Measurements from ENCODE around the gene SETBP1. TPM values are rescaled to one million over a fixed set of nuclear protein-coding genes. Genes with fewer than 3 reads are reported as not detected.

The SETBP1 gene
- total and polyA plus RNA-seq, 2 of the 4 experiments (the other 2 are of a cell fraction), result 0.19 to 0.36 TPM

DNA sequence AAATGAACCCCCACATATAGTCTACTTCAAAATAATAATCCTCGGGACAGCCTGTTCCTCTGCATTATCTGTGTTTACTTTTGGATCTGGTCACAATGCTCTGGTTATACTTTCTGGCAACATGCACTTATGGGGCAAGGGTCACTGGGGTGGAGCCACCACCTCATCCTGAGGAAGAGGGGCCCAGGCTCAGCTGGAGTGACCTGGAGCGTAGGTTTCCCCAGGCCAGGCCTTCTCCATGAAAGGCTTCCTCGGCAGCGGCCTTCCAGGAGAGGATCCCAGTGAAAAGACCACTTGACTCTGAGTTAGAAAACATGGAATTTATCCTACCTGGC, 237.4 kb downstream of the SETBP1 start:
- TF ChIP-seq CHD1 (IDR thresholded peaks at IDR 0.05; ENCODE audit: low read depth, low read length) (no peak), BHLHE40 (IDR thresholded peaks at IDR 0.05; ENCODE audit: low read depth, low read length) (no peak), NFE2L2 (IDR thresholded peaks at IDR 0.05; ENCODE audit: low read depth, low read length) (no peak), MAFK (IDR thresholded peaks at IDR 0.05; ENCODE audit: low read depth, low read length) (no peak)
- TF ChIP-seq, protein P1, sequence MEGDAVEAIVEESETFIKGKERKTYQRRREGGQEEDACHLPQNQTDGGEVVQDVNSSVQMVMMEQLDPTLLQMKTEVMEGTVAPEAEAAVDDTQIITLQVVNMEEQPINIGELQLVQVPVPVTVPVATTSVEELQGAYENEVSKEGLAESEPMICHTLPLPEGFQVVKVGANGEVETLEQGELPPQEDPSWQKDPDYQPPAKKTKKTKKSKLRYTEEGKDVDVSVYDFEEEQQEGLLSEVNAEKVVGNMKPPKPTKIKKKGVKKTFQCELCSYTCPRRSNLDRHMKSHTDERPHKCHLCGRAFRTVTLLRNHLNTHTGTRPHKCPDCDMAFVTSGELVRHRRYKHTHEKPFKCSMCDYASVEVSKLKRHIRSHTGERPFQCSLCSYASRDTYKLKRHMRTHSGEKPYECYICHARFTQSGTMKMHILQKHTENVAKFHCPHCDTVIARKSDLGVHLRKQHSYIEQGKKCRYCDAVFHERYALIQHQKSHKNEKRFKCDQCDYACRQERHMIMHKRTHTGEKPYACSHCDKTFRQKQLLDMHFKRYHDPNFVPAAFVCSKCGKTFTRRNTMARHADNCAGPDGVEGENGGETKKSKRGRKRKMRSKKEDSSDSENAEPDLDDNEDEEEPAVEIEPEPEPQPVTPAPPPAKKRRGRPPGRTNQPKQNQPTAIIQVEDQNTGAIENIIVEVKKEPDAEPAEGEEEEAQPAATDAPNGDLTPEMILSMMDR (conservative IDR thresholded peaks at IDR 0.05; ENCODE audit: low read depth, low read length), result no peak
- H3K18ac ChIP-seq (ENCODE audit: low read depth, low read length), result no peak overlapping the region
- H3K9me1 ChIP-seq (ENCODE audit: insufficient read depth, low read length), result no peaks in the 10 kb centered on the region
- BruUV-seq (replicated peaks), result no TSS peak
- no peak overlapping the region for H3K4ac ChIP-seq (ENCODE audit: low read depth, low read length)
- H4K8ac ChIP-seq (ENCODE audit: low read depth in 2 of 2, low read length in 2 of 2), result no peak overlapping the region
- no peak overlapping the region for H2AK9ac ChIP-seq (replicated peaks; ENCODE audit: low read depth, low read length, poor library complexity)
- no peaks in the 10 kb centered on the region; the same call in 1 of the 2 replicates for H3K4me1 ChIP-seq (ENCODE audit: control insufficient read depth, insufficient read depth, low read length)
- DNase-seq (no peak), ATAC-seq (ENCODE audit: low read depth) (no peak)
- no peak overlapping the region for H2AFZ ChIP-seq (replicated peaks; ENCODE audit: low read length, poor library complexity)
- H3K14ac ChIP-seq (replicated peaks; ENCODE audit: low read depth, low read length), result no peak overlapping the region
- H4K5ac ChIP-seq (ENCODE audit: low read depth, low read length), result no peak overlapping the region
- intact Hi-C loops (cut with micrococcal nuclease), result no loop called here
- no peak overlapping the region for H3K9ac ChIP-seq (ENCODE audit: low read depth, low read length)
- no peak overlapping the region for H3K23ac ChIP-seq (ENCODE audit: low read depth, low read length)
- dilution Hi-C loops (cut with HindIII; ENCODE audit: low sequenced_read_pairs, unreplicated experiment), result no loop called here
- no peaks in the 10 kb centered on the region for H3K9me3 ChIP-seq (ENCODE audit: control insufficient read depth, insufficient read depth, low read length)
- no peak overlapping the region for H2BK5ac ChIP-seq (ENCODE audit: low read depth, low read length, poor library complexity, severe bottlenecking)
- no peak overlapping the region for H2BK20ac ChIP-seq (ENCODE audit: low read depth, low read length)
- no peaks in the 10 kb centered on the region for H3K79me1 ChIP-seq (ENCODE audit: low read depth in 1 of 2, low read length in 2 of 2)
- H2AK5ac ChIP-seq (ENCODE audit: low read depth, low read length), result no peak overlapping the region
- no peaks in the 10 kb centered on the region for H4K20me1 ChIP-seq (ENCODE audit: insufficient read depth, low read length)
- H2BK15ac ChIP-seq (ENCODE audit: low read depth, low read length), result no peak overlapping the region
- no peak overlapping the region for H3K4me3 ChIP-seq (ENCODE audit: insufficient read depth, low read depth, low read length)
- H4K91ac ChIP-seq (ENCODE audit: insufficient read depth, low read depth, low read length), result no peak overlapping the region
- H3K4me2 ChIP-seq (ENCODE audit: low read depth, low read length), result no peak overlapping the region
- POLR2A ChIA-PET (ENCODE audit: unreplicated experiment), result no interaction called here
- H2BK120ac ChIP-seq (ENCODE audit: low read depth, low read length), result no peak overlapping the region
- H3K27me3 ChIP-seq (ENCODE audit: control insufficient read depth, insufficient read depth, low read length), result no peaks in the 10 kb centered on the region
- no peak overlapping the region for H3K27ac ChIP-seq (ENCODE audit: insufficient read depth, low read length)
- H3K56ac ChIP-seq (ENCODE audit: extremely low read depth, insufficient read depth, low read length), result no peak overlapping the region
- WGBS, 2 experiments (ENCODE audit: extremely low coverage in 2 of 2, insufficient read length in 1 of 2), result no CpG with 5 or more reads among the region's 4 CpGs
- in situ Hi-C loops (cut with MboI; ENCODE audit: low sequenced_read_pairs), result no loop called here
- H3K36me3 ChIP-seq (ENCODE audit: control insufficient read depth, insufficient read depth, low read length), result no peaks in the 10 kb centered on the region
- CTCF ChIA-PET, result no interaction called here

All from IMR-90 (cell line).